Panc1 (cell line): ENCODE data around the gene SEMA6A. TPM values are rescaled to one million over a fixed set of nuclear protein-coding genes. Genes with fewer than 3 reads are reported as not detected.

ENCODE experiments used
- ATAC-seq: fragments of 200-7000 bp; cut with Tn5 transposase; 2 replicates; pipeline ENCODE4 v1.9.1; 2020; ENCODE audit warnings: mild to moderate bottlenecking, moderate library complexity
- BruUV-seq: library from RNA; stranded (reverse); fragments of 400-500 nt; replicated peaks from 2 replicates; lab custom pipeline; 2021; lab: Mats Ljungman, UMichigan
- CTCF ChIA-PET: fragments of 300-600 bp; sonication (Branson Sonifier 250); formaldehyde crosslinking; loops from one replicate; lab custom pipeline; 2022; ENCODE audit warnings: antibody characterized with exemption; lab: Charles Lee
- POLR2A ChIA-PET: fragments of 300-600 bp; sonication (Branson Sonifier 250); formaldehyde crosslinking; loops from one replicate; lab custom pipeline; 2022; ENCODE audit warnings: antibody characterized with exemption; lab: Charles Lee
- DNase-seq: peaks from one replicate; pipeline ENCODE4 v3.0.0-alpha.2; 2010; ENCODE audit warnings: low read depth, low spot score
- H3K27ac ChIP-seq: 2 replicates; pipeline ENCODE4 v1.5.1; 2011; ENCODE audit warnings: mild to moderate bottlenecking, low read length, inconsistent platforms
- H3K27me3 ChIP-seq: fragments of 200-500 bp; sonication (Bioruptor generic); 2 replicates; pipeline ENCODE4 v1.6.0; 2014; ENCODE audit warnings: low read length, inconsistent platforms; ENCODE audit not compliant: control insufficient read depth, insufficient read depth
- H3K36me3 ChIP-seq: fragments of 200-500 bp; sonication (Bioruptor generic); 2 replicates; pipeline ENCODE4 v1.5.1; 2014; ENCODE audit warnings: inconsistent platforms, mild to moderate bottlenecking, low read length, moderate library complexity; ENCODE audit not compliant: control insufficient read depth, insufficient read depth
- H3K4me1 ChIP-seq: 2 replicates; pipeline ENCODE4 v1.5.1; 2011; ENCODE audit warnings: inconsistent platforms, mild to moderate bottlenecking, low read length, moderate library complexity; ENCODE audit not compliant: control insufficient read depth, insufficient read depth
- H3K4me3 ChIP-seq, 2 experiments: 2 replicates each; pipeline ENCODE4 v1.5.1; 2011 to 2012; ENCODE audit warnings: low read depth in 2 of 2, low read length in 2 of 2, mild to moderate bottlenecking in 2 of 2, inconsistent platforms in 1 of 2, moderate library complexity in 1 of 2
- H3K9me3 ChIP-seq: fragments of 200-500 bp; sonication (Bioruptor generic); 2 replicates; pipeline ENCODE4 v1.5.1; 2014; ENCODE audit warnings: low read depth, mild to moderate bottlenecking, inconsistent platforms, low read length, moderate library complexity; ENCODE audit not compliant: control insufficient read depth, insufficient read depth
- CTCF ChIP-seq: fragments of 450-650 bp; IDR thresholded peaks from 2 replicates; pipeline ENCODE4 v1.5.1; 2017; ENCODE audit warnings: mild to moderate bottlenecking
- POLR2AphosphoS5 ChIP-seq: IDR thresholded peaks from 2 replicates; pipeline ENCODE4 v1.6.1; 2012; ENCODE audit warnings: mild to moderate bottlenecking, low read depth, low read length, moderate library complexity
- REST ChIP-seq, 2 experiments: IDR thresholded peaks; 2 replicates each; pipeline ENCODE4 v1.6.1; 2011 to 2012; ENCODE audit warnings: low read depth in 2 of 2, control low read depth in 1 of 2, low read length in 1 of 2, mild to moderate bottlenecking in 1 of 2, moderate library complexity in 1 of 2; ENCODE audit not compliant: insufficient read depth in 1 of 2
- SIN3A ChIP-seq: IDR thresholded peaks from 2 replicates; pipeline ENCODE4 v1.6.1; 2012; ENCODE audit warnings: low read depth, mild to moderate bottlenecking, low read length, moderate library complexity, borderline replicate concordance; ENCODE audit not compliant: insufficient read depth
- TCF7L2 ChIP-seq: IDR thresholded peaks from 2 replicates; pipeline ENCODE4 v1.6.1; 2011; ENCODE audit warnings: mild to moderate bottlenecking, low read depth, low read length, inconsistent platforms
- in situ Hi-C: cut with HindIII; loops from 2 replicates; pipeline ENCODE4 v1.10.0; 2016; ENCODE audit warnings: low sequenced_read_pairs, low pct_unique_long_range_greater_than_20kb
- intact Hi-C: fragments of 100-400 bp; cut with micrococcal nuclease; formaldehyde crosslinking; loops from one replicate; pipeline ENCODE4 v1.10.0; 2022; ENCODE audit not compliant: unreplicated experiment
- total RNA-seq: library from RNA; stranded (reverse); gene quantifications from one replicate; pipeline ENCODE4 v1.2.1, GENCODE V29; 2021; ENCODE audit not compliant: unreplicated experiment

The SEMA6A gene
- total RNA-seq, 1 experiment from 2014 or later, result 0.54 TPM

GRCh38 chr5:116410336-116410890, 164.2 kb downstream of the SEMA6A start:
- ATAC-seq (no peak), DNase-seq (no peak)
- Histone ChIP-seq H3K36me3 (no peaks in the 10 kb centered on the region), H3K4me1 (no peaks in the 10 kb centered on the region), H3K27me3 (no peaks in the 10 kb centered on the region), H3K27ac (no peak overlapping the region), H3K9me3 (no peaks in the 10 kb centered on the region), H3K4me3 (no peak overlapping the region)
- intact Hi-C loops (no loop called here), in situ Hi-C loops (no loop called here)
- TF ChIP-seq CTCF (no peak), REST (IDR thresholded peaks at IDR 0.05; ENCODE audit: insufficient read depth in 1 of 2, low read depth in 2 of 2, low read length in 1 of 2) (no peak), TCF7L2 (no peak), SIN3A (no peak), POLR2AphosphoS5 (no peak)
- CTCF ChIA-PET, result no interaction called here
- BruUV-seq, result no TSS peak
- POLR2A ChIA-PET, result no interaction called here

GRCh38 chr5:116409591-116410296, 164.9 kb downstream of the SEMA6A start:
- H3K36me3 ChIP-seq, result no peaks in the 10 kb centered on the region
- DNase-seq (no peak), ATAC-seq (no peak)
- ChIA-PET CTCF (no interaction called here), POLR2A (no interaction called here)
- no peak overlapping the region for H3K4me3 ChIP-seq
- no peaks in the 10 kb centered on the region for H3K9me3 ChIP-seq
- H3K27ac ChIP-seq, result no peak overlapping the region
- intact Hi-C loops, result no loop called here
- in situ Hi-C loops, result no loop called here
- BruUV-seq, result no TSS peak
- TF ChIP-seq TCF7L2, result no peak
- TF ChIP-seq CTCF, result no peak
- no peak for TF ChIP-seq POLR2AphosphoS5
- TF ChIP-seq SIN3A, result no peak
- TF ChIP-seq REST (IDR thresholded peaks at IDR 0.05; ENCODE audit: insufficient read depth in 1 of 2, low read depth in 2 of 2, low read length in 1 of 2), result no peak
- H3K4me1 ChIP-seq, result no peaks in the 10 kb centered on the region
- no peaks in the 10 kb centered on the region for H3K27me3 ChIP-seq
